ENCODE data around the gene FBXW9. TPM values are rescaled to one million over a fixed set of nuclear protein-coding genes. Genes with fewer than 3 reads are reported as not detected.
"Not testable (repeated sequence)": the region's sequence is repeated elsewhere in the genome, so short reads cannot be mapped to it uniquely, and the experiment has no call there.

Gene FBXW9
- total and polyA plus RNA-seq, 9 donors = 0.37 to 14.8 (median 5.2) TPM

- H3K9me3 ChIP-seq = no peaks in the 10 kb centered on the region
- intact Hi-C loops (cut with DNase I) = no loop called here
- 65 to 69% (median 67%) methylated on average over 6 of the region's 6 CpGs for WGBS, 3 donors
- H3K4me3 ChIP-seq = no peak overlapping the region
- DNase-seq = no peak
- peaks cover 4% of the 10 kb centered on the region for H3K4me1 ChIP-seq (ENCODE audit: insufficient read depth)
- no peak overlapping the region for H3K27ac ChIP-seq
- TF ChIP-seq POLR2A (IDR thresholded peaks at IDR 0.05) = no peak
- TF ChIP-seq, protein P1, sequence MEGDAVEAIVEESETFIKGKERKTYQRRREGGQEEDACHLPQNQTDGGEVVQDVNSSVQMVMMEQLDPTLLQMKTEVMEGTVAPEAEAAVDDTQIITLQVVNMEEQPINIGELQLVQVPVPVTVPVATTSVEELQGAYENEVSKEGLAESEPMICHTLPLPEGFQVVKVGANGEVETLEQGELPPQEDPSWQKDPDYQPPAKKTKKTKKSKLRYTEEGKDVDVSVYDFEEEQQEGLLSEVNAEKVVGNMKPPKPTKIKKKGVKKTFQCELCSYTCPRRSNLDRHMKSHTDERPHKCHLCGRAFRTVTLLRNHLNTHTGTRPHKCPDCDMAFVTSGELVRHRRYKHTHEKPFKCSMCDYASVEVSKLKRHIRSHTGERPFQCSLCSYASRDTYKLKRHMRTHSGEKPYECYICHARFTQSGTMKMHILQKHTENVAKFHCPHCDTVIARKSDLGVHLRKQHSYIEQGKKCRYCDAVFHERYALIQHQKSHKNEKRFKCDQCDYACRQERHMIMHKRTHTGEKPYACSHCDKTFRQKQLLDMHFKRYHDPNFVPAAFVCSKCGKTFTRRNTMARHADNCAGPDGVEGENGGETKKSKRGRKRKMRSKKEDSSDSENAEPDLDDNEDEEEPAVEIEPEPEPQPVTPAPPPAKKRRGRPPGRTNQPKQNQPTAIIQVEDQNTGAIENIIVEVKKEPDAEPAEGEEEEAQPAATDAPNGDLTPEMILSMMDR (IDR thresholded peaks at IDR 0.05) = no peak
- TF ChIP-seq EP300 (IDR thresholded peaks at IDR 0.05) = no peak
- no peaks in the 10 kb centered on the region for H3K27me3 ChIP-seq
- no peaks in the 10 kb centered on the region for H3K36me3 ChIP-seq
Measured at GRCh38 chr19:12698138-12698537, 1.7 kb upstream of the FBXW9 start.

DNA sequence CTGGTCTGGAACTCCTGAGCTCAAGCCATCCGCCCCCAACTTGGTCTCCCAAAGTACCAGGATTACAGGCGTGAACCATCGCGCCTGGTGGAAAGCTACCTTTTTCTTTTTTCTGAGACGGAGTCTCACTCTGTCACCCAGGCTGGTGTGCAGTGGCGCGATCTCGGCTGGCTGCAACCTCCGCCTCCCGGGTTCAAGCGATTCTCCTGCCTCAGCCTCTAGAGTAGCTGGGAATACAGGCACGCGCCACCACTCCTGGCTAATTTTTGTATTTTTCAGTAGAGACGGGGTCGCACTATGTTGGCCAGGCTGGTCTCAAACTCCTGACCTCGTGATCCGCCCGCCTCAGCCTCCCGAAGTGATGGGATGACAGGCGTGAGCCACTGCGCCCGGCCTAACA, 994 bp upstream of the FBXW9 start:
- intact Hi-C loops (cut with DNase I); H3K4me3 ChIP-seq; DNase-seq; H3K9me3 ChIP-seq; H3K36me3 ChIP-seq; H3K27ac ChIP-seq; H3K27me3 ChIP-seq; H3K4me1 ChIP-seq (ENCODE audit: insufficient read depth): not testable (repeated sequence)
- 91 to 96% (median 94%) methylated on average over 22 of the region's 22 CpGs for WGBS, 3 donors

DNA sequence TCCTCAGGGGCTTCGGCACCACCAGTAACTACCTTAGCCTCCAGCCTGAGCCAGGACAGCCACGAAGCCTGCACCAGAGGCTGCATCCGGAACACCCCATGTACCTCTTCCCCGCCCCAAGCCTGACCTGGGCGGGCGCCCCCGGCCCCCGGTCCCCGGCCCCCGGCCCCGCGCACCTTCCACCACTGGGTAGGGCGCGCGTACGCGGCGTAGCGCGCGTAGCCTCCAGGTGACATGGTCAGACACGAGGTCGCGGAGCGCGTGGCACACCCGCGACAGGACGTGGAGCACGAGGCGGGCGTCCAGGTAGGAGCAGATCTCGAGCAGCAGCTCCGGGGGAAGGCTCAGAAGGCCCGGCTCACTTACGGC, 450 bp downstream of the FBXW9 start:
- peak overlapping the region; percentile 58 for H3K4me3 ChIP-seq
- DNase-seq = no peak
- H3K4me1 ChIP-seq (ENCODE audit: insufficient read depth) = peaks cover 4% of the 10 kb centered on the region
- no peaks in the 10 kb centered on the region for H3K36me3 ChIP-seq
- intact Hi-C loops (cut with DNase I) = no loop called here
- 1 to 2% (median 2%) methylated on average over 31 to 36 of the region's 36 CpGs for WGBS, 3 donors
- H3K9me3 ChIP-seq = no peaks in the 10 kb centered on the region
- TF ChIP-seq, protein P1 (IDR thresholded peaks at IDR 0.05) = no peak
- TF ChIP-seq EP300 (IDR thresholded peaks at IDR 0.05) (no peak), POLR2A (IDR thresholded peaks at IDR 0.05) (no peak)
- H3K27me3 ChIP-seq = no peaks in the 10 kb centered on the region
- no peak overlapping the region for H3K27ac ChIP-seq

- WGBS, 3 donors = 55 to 71% (median 62%) methylated on average over 1 of the region's 1 CpG
- H3K4me1 ChIP-seq (ENCODE audit: insufficient read depth) = peaks cover 4% of the 10 kb centered on the region
- TF ChIP-seq EP300 (IDR thresholded peaks at IDR 0.05) = no peak
- TF ChIP-seq, protein P1 (IDR thresholded peaks at IDR 0.05) = no peak
- intact Hi-C loops (cut with DNase I) = no loop called here
- no peaks in the 10 kb centered on the region for H3K27me3 ChIP-seq
- H3K9me3 ChIP-seq = no peaks in the 10 kb centered on the region
- H3K27ac ChIP-seq = no peak overlapping the region
- no peak for DNase-seq
- no peaks in the 10 kb centered on the region for H3K36me3 ChIP-seq
- H3K4me3 ChIP-seq = peak overlapping the region; percentile 58
Measured at GRCh38 chr19:12695514-12695913, 917 bp downstream of the FBXW9 start.

DNA sequence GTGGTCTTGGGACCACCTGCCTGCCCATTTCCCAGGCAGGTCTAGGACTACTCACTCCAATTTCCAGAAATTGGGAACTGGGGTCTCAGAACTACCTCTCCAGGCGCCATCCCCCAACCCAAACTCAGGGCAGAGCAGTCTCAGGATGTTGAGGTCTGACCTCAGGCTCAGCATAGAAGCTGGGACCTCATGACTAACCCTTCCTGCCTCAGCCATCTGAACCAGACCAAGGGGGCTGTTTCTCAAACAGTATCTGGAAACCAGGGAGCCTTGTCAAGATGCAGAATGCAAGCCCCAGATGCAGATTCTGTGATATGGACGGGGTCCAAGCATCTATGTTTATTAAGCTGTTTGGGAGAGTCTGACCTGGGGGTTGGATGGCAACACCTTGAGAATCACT, 1.3 kb downstream of the FBXW9 start:
- no peaks in the 10 kb centered on the region for H3K27me3 ChIP-seq
- no peak for DNase-seq
- no peak overlapping the region for H3K27ac ChIP-seq
- peaks cover 4% of the 10 kb centered on the region for H3K4me1 ChIP-seq (ENCODE audit: insufficient read depth)
- TF ChIP-seq EP300 (IDR thresholded peaks at IDR 0.05) (no peak), POLR2A (IDR thresholded peaks at IDR 0.05) (no peak)
- TF ChIP-seq, protein P1 (IDR thresholded peaks at IDR 0.05) = no peak
- 68 to 89% (median 69%) methylated on average over 2 of the region's 2 CpGs for WGBS, 3 donors
- intact Hi-C loops (cut with DNase I) = no loop called here
- H3K4me3 ChIP-seq = no peak overlapping the region
- H3K9me3 ChIP-seq = no peaks in the 10 kb centered on the region
- H3K36me3 ChIP-seq = no peaks in the 10 kb centered on the region
